ENCODE results near the gene WDR36. TPM values are rescaled to one million over a fixed set of nuclear protein-coding genes. Genes with fewer than 3 reads are reported as not detected.

WDR36 gene
- total and polyA plus RNA-seq, 2 of the 4 experiments (the other 2 are of a cell fraction): 11.9 to 87.8 TPM

- BruUV-seq (replicated peaks): no TSS peak
- H3K18ac ChIP-seq (ENCODE audit: low read depth, low read length): no peak overlapping the region
- H3K9ac ChIP-seq (ENCODE audit: low read depth, low read length): no peak overlapping the region
- WGBS, 2 experiments (ENCODE audit: extremely low coverage in 2 of 2, insufficient read length in 1 of 2): 86 to 92% methylated on average over 1 to 2 of the region's 2 CpGs
- H3K23ac ChIP-seq (ENCODE audit: low read depth, low read length): no peak overlapping the region
- H2BK15ac ChIP-seq (ENCODE audit: low read depth, low read length): no peak overlapping the region
- H3K14ac ChIP-seq (replicated peaks; ENCODE audit: low read depth, low read length): no peak overlapping the region
- no peak overlapping the region for H2AK9ac ChIP-seq (replicated peaks; ENCODE audit: low read depth, low read length, poor library complexity)
- no peak overlapping the region for H3K4me2 ChIP-seq (ENCODE audit: low read depth, low read length)
- TF ChIP-seq MAFK (IDR thresholded peaks at IDR 0.05; ENCODE audit: low read depth, low read length) (no peak), ELK1 (IDR thresholded peaks at IDR 0.05; ENCODE audit: borderline replicate concordance, low read depth, low read length) (no peak), NFE2L2 (IDR thresholded peaks at IDR 0.05; ENCODE audit: low read depth, low read length) (no peak), CTCF (conservative IDR thresholded peaks at IDR 0.05; ENCODE audit: low read depth, low read length) (no peak), MXI1 (IDR thresholded peaks at IDR 0.05; ENCODE audit: borderline replicate concordance, low read depth, low read length) (no peak)
- H3K27ac ChIP-seq (ENCODE audit: insufficient read depth, low read length): no peak overlapping the region
- no peak overlapping the region for H3K4ac ChIP-seq (ENCODE audit: low read depth, low read length)
- H4K20me1 ChIP-seq (ENCODE audit: insufficient read depth, low read length): no peaks in the 10 kb centered on the region
- no peak overlapping the region for H3K56ac ChIP-seq (ENCODE audit: extremely low read depth, insufficient read depth, low read length)
- no peak overlapping the region for H2AFZ ChIP-seq (replicated peaks; ENCODE audit: low read length, poor library complexity)
- H2BK5ac ChIP-seq (ENCODE audit: low read depth, low read length, poor library complexity, severe bottlenecking): no peak overlapping the region
- no peaks in the 10 kb centered on the region for H3K36me3 ChIP-seq (ENCODE audit: control insufficient read depth, insufficient read depth, low read length)
- H4K91ac ChIP-seq (ENCODE audit: insufficient read depth, low read depth, low read length): no peak overlapping the region
- H2AK5ac ChIP-seq (ENCODE audit: low read depth, low read length): no peak overlapping the region
- no peak overlapping the region for H4K8ac ChIP-seq (ENCODE audit: low read depth in 2 of 2, low read length in 2 of 2)
- ChIA-PET CTCF (interaction anchor here (1.2 kb wide), 1 partner anchor 309 kb away, joined by 4 read pairs; no protein-coding TSS in a partner anchor), POLR2A (ENCODE audit: unreplicated experiment) (no interaction called here)
- dilution Hi-C loops (cut with HindIII; ENCODE audit: low sequenced_read_pairs, unreplicated experiment): no loop called here
- in situ Hi-C loops (cut with MboI; ENCODE audit: low sequenced_read_pairs): loop anchor here (10.0 kb wide), 1 partner anchor 993 kb away; no protein-coding TSS in a partner anchor
- H2BK20ac ChIP-seq (ENCODE audit: low read depth, low read length): no peak overlapping the region
- DNase-seq (no peak), ATAC-seq (ENCODE audit: low read depth) (no peak)
- H3K9me1 ChIP-seq (ENCODE audit: insufficient read depth, low read length): no peaks in the 10 kb centered on the region
- intact Hi-C loops (cut with micrococcal nuclease): no loop called here
- no peak overlapping the region for H3K4me3 ChIP-seq (ENCODE audit: insufficient read depth, low read depth, low read length)
- no peaks in the 10 kb centered on the region for H3K27me3 ChIP-seq (ENCODE audit: control insufficient read depth, insufficient read depth, low read length)
- no peak overlapping the region for H4K5ac ChIP-seq (ENCODE audit: low read depth, low read length)
- no peaks in the 10 kb centered on the region for H3K9me3 ChIP-seq (ENCODE audit: control insufficient read depth, insufficient read depth, low read length)
- H2BK120ac ChIP-seq (ENCODE audit: low read depth, low read length): no peak overlapping the region
- no peaks in the 10 kb centered on the region for H3K79me1 ChIP-seq (ENCODE audit: low read depth in 1 of 2, low read length in 2 of 2)
- H3K4me1 ChIP-seq (ENCODE audit: control insufficient read depth, insufficient read depth, low read length): no peaks in the 10 kb centered on the region
Observed at GRCh38 chr5:111151998-111152397, 59.9 kb downstream of the WDR36 start.

Measured in IMR-90 (cell line).